ELR (cell line): ENCODE data around the gene ENTREP3.

Experiments
- DNase-seq: peaks from one replicate; pipeline ENCODE4 v3.0.0-alpha.2; 2015; ENCODE audit warnings: low read depth

Gene ENTREP3

GRCh38 chr1:155198547-155198906 lies 56.8 kb downstream of the ENTREP3 start:
- DNase-seq = no peak

DNA sequence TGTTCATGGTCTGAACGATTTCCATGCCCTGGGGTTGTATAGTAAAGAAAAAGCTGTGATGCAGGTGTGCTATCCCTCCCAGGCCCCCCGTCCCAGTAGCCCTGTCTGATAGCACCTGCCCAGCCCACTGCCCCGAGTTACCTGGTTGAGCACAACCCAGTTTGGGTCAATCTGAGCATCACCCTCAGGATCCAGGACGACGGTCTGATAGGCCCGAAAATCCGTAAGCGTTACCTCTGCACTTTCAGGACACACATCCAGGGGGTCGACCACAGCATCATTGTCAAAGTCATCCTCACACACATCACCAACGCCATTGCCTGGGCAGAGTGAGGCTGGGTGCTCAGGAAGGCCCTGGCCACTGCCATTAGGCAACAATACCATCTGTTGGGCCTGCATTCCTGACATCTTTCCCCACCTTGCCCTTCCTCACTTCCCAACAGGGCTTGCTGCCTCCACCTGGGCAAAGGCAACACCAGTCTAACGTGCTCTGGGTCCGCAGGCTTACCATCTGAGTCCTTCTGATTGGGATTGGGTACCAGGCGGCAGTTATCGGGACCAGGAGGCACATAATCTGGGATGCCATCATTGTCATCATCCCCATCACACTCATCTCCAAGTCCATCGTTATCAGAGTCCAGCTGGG lies 57.3 kb downstream of the ENTREP3 start:
- no peak for DNase-seq
